GM12874 (cell line): ENCODE results near the gene CACYBP.

ENCODE experiments used
- CTCF ChIP-seq: IDR thresholded peaks from 2 replicates; pipeline ENCODE4 v1.5.1; 2011; ENCODE audit warnings: low read depth, mild to moderate bottlenecking, control low read depth, low read length, moderate library complexity; ENCODE audit not compliant: insufficient read depth

The CACYBP gene

GRCh38 chr1:174999216-174999935 is 371 bp upstream of the CACYBP start:
- TF ChIP-seq CTCF: no peak

GRCh38 chr1:175000697-175001187 is 995 bp downstream of the CACYBP start:
- TF ChIP-seq CTCF: no peak

GRCh38 chr1:175002910-175003517 is 3.3 kb downstream of the CACYBP start:
- no peak for TF ChIP-seq CTCF

GRCh38 chr1:175003521-175003920 is 3.8 kb downstream of the CACYBP start:
- no peak for TF ChIP-seq CTCF

- no peak for TF ChIP-seq CTCF
Measured at GRCh38 chr1:175005085-175005783, 5.5 kb downstream of the CACYBP start.

GRCh38 chr1:175009532-175009931 is 9.8 kb downstream of the CACYBP start:
- TF ChIP-seq CTCF: no peak

GRCh38 chr1:175013445-175013844 is 13.7 kb downstream of the CACYBP start:
- TF ChIP-seq CTCF: no peak
